ENCODE data around the gene MUSK. TPM values are rescaled to one million over a fixed set of nuclear protein-coding genes. Genes with fewer than 3 reads are reported as not detected.
"Not testable (repeated sequence)": the region's sequence is repeated elsewhere in the genome, so short reads cannot be mapped to it uniquely, and the experiment has no call there.

The MUSK gene
- total RNA-seq, 1 donor from 2014 or later = not detected

- no peak for DNase-seq (ENCODE audit: low read depth)
These were observed 141.8 kb downstream of the MUSK start for GRCh38 chr9:110810262-110810976.

GRCh38 chr9:110812886-110813285 lies 144.3 kb downstream of the MUSK start:
- no peak for DNase-seq (ENCODE audit: low read depth)

- DNase-seq (ENCODE audit: low read depth) = no peak
These were observed 145.6 kb downstream of the MUSK start for GRCh38 chr9:110814159-110814558.

- DNase-seq (ENCODE audit: low read depth) = no peak
These were observed 146.8 kb downstream of the MUSK start for GRCh38 chr9:110815361-110815760.

GRCh38 chr9:110820381-110820780 lies 151.8 kb downstream of the MUSK start:
- DNase-seq (ENCODE audit: low read depth) = no peak

- DNase-seq (ENCODE audit: low read depth) = no peak
These were observed 152.5 kb downstream of the MUSK start for GRCh38 chr9:110821064-110821463.

- DNase-seq (ENCODE audit: low read depth) = not testable (repeated sequence)
These were observed 156.5 kb downstream of the MUSK start for GRCh38 chr9:110825129-110825528.

- DNase-seq (ENCODE audit: low read depth) = peak; percentile 8
These were observed 157.4 kb downstream of the MUSK start for GRCh38 chr9:110825950-110826349.

- peak; percentile 64 for DNase-seq (ENCODE audit: low read depth)
These were observed 157.8 kb downstream of the MUSK start for GRCh38 chr9:110826400-110826799.

GRCh38 chr9:110828264-110828663 lies 159.7 kb downstream of the MUSK start:
- no peak for DNase-seq (ENCODE audit: low read depth)

- DNase-seq (ENCODE audit: low read depth) = no peak
These were observed 161.9 kb downstream of the MUSK start for GRCh38 chr9:110830495-110830894.

GRCh38 chr9:110832926-110833325 lies 164.3 kb downstream of the MUSK start:
- DNase-seq (ENCODE audit: low read depth) = no peak

- peak; percentile 89 for DNase-seq (ENCODE audit: low read depth)
These were observed 166.8 kb downstream of the MUSK start for GRCh38 chr9:110835404-110835803.

- no peak for DNase-seq (ENCODE audit: low read depth)
These were observed 167.3 kb downstream of the MUSK start for GRCh38 chr9:110835859-110836271.

GRCh38 chr9:110837401-110838005 lies 168.9 kb downstream of the MUSK start:
- DNase-seq (ENCODE audit: low read depth) = no peak

- DNase-seq (ENCODE audit: low read depth) = peak; percentile 68
These were observed 173.6 kb downstream of the MUSK start for GRCh38 chr9:110842169-110842568.

- DNase-seq (ENCODE audit: low read depth) = no peak
These were observed 174.4 kb downstream of the MUSK start for GRCh38 chr9:110842986-110843385.

- DNase-seq (ENCODE audit: low read depth) = no peak
These were observed 175.5 kb downstream of the MUSK start for GRCh38 chr9:110844121-110844520.

GRCh38 chr9:110846215-110846614 lies 177.6 kb downstream of the MUSK start:
- no peak for DNase-seq (ENCODE audit: low read depth)

- no peak for DNase-seq (ENCODE audit: low read depth)
These were observed 179.1 kb downstream of the MUSK start for GRCh38 chr9:110847671-110848070.

- DNase-seq (ENCODE audit: low read depth) = no peak
These were observed 182.0 kb downstream of the MUSK start for GRCh38 chr9:110850401-110851135.

All from renal cortical epithelial cell (primary cell).